Body of pancreas (tissue), 4 donors: ENCODE data around the gene UBR3.

ENCODE experiments used
- POLR2A ChIP-seq, 3 donors: fragments of 450-650 bp; IDR thresholded peaks; one replicate each; pipeline ENCODE4 v1.6.1; 2016; ENCODE audit warnings: antibody characterized with exemption in 3 of 3, mild to moderate bottlenecking in 2 of 3
- TF ChIP-seq, protein P1 (sequence below), 7 experiments: fragments of 450-650 bp in 4 of 7; fragments of 200-600 bp in 3 of 7; sonication (generic) in 3 of 7; IDR thresholded peaks; one replicate each; pipeline ENCODE4 v1.5.1; 2016 to 2019; ENCODE audit warnings: antibody characterized with exemption in 7 of 7

DNA sequence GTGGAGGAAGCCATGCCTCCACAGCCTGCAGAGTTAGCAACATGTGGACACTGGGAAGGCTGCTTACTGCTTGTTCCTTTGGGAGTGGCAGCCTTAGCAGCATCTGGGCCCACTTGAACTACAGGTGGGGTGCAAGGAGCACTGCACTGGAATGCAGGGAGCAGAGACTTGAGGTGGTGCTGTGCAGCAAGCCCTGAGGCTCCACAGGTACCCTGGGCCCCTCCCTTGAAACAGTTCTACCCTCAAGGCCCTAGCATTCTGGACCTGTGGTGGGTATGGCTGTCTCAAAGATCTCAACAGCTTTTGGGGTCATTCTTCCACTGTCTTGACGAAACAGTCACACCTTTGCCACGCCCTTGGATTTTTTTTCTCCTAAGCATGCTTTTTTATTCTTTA, 13.5 kb downstream of the UBR3 start:
- TF ChIP-seq POLR2A (IDR thresholded peaks at IDR 0.05), result no peak
- TF ChIP-seq, protein P1, sequence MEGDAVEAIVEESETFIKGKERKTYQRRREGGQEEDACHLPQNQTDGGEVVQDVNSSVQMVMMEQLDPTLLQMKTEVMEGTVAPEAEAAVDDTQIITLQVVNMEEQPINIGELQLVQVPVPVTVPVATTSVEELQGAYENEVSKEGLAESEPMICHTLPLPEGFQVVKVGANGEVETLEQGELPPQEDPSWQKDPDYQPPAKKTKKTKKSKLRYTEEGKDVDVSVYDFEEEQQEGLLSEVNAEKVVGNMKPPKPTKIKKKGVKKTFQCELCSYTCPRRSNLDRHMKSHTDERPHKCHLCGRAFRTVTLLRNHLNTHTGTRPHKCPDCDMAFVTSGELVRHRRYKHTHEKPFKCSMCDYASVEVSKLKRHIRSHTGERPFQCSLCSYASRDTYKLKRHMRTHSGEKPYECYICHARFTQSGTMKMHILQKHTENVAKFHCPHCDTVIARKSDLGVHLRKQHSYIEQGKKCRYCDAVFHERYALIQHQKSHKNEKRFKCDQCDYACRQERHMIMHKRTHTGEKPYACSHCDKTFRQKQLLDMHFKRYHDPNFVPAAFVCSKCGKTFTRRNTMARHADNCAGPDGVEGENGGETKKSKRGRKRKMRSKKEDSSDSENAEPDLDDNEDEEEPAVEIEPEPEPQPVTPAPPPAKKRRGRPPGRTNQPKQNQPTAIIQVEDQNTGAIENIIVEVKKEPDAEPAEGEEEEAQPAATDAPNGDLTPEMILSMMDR (IDR thresholded peaks at IDR 0.05), result no peak
